Nephron progenitor cell (in vitro differentiated cells): ENCODE results near the gene MSANTD2.

Experiments
- DNase-seq: peaks from one replicate; pipeline ENCODE4 v3.0.0; 2021
- H3K27ac Mint-ChIP-seq: 2 replicates; pipeline ENCODE4 v1.8.0; 2021; ENCODE audit warnings: mild to moderate bottlenecking, moderate library complexity, mixed read lengths
- H3K27me3 Mint-ChIP-seq: 2 replicates; pipeline ENCODE4 v1.8.0; 2021; ENCODE audit warnings: mild to moderate bottlenecking, low read depth, mixed read lengths; ENCODE audit not compliant: poor library complexity
- H3K36me3 Mint-ChIP-seq: 2 replicates; pipeline ENCODE4 v1.8.0; 2021; ENCODE audit warnings: low read depth, mixed read lengths
- H3K4me1 Mint-ChIP-seq: 2 replicates; pipeline ENCODE4 v1.8.0; 2021; ENCODE audit warnings: mixed read lengths
- H3K4me3 Mint-ChIP-seq: 2 replicates; pipeline ENCODE4 v1.8.0; 2021; ENCODE audit warnings: mild to moderate bottlenecking, moderate library complexity, mixed read lengths
- H3K9me3 Mint-ChIP-seq: 2 replicates; pipeline ENCODE4 v1.8.0; 2021; ENCODE audit warnings: mild to moderate bottlenecking, moderate library complexity, mixed read lengths
- CTCF ChIP-seq: fragments of 200-600 bp; sonication (generic); IDR thresholded peaks from 2 replicates; pipeline ENCODE4 v1.5.0; 2021; ENCODE audit warnings: antibody characterized with exemption

Gene MSANTD2

DNA sequence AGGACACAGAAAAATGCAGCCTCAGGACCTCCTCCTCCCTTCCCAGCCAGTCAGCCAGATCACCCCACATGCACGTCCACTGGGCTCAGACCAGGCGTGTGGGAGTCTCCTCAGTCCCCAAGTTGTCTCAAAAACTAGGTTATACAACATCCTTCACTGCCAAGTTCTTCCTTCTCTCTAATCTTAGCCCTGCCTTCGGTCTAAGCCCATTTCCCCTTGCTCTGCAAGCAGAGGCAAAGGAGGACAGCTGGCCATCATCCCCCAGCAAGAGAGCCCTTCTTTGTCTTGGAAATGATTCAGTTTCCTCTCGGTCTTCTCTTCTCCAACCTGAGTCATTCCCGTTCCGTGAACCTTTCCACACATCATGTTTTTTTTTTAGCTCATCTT, 74.5 kb downstream of the MSANTD2 start:
- peaks cover 82% of the 10 kb centered on the region for H3K27me3 Mint-ChIP-seq
- TF ChIP-seq CTCF, result no peak
- peaks cover 41% of the 10 kb centered on the region for H3K4me1 Mint-ChIP-seq
- no peak for DNase-seq
- H3K4me3 Mint-ChIP-seq, result peak overlapping the region; percentile 4
- H3K27ac Mint-ChIP-seq, result no peak overlapping the region
- H3K9me3 Mint-ChIP-seq, result no peaks in the 10 kb centered on the region
- H3K36me3 Mint-ChIP-seq, result no peaks in the 10 kb centered on the region

- no peak for TF ChIP-seq CTCF
- no peak for DNase-seq
- Mint-ChIP-seq H3K4me3 (no peak overlapping the region), H3K27me3 (peaks cover 86% of the 10 kb centered on the region), H3K4me1 (peaks cover 41% of the 10 kb centered on the region), H3K27ac (no peak overlapping the region), H3K9me3 (no peaks in the 10 kb centered on the region), H3K36me3 (no peaks in the 10 kb centered on the region)
Measured at GRCh38 chr11:124724979-124725718, 75.1 kb downstream of the MSANTD2 start.

DNA sequence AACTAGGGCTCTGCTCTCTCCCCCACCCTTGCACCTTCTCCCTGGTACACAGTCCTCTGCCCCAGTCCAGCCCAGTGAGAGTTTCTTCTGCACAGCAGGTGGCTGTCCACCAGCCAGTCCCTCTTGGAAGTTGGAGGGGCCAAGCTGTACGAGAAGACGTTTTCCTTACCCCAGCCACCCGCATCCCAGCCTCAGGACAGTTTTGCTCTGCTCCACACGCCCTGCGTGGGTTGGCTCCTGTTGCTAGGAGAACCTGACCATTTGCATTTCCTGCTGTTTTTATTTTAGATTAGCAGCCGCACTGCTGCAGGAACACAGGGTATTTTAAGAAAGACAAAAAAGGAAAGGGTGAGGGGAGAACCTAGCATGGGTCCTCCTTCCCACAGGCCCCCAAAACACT, 78.0 kb downstream of the MSANTD2 start:
- Mint-ChIP-seq H3K36me3 (no peaks in the 10 kb centered on the region), H3K9me3 (no peaks in the 10 kb centered on the region), H3K27ac (no peak overlapping the region), H3K4me3 (no peak overlapping the region), H3K4me1 (peaks cover 66% of the 10 kb centered on the region), H3K27me3 (peaks cover 96% of the 10 kb centered on the region)
- DNase-seq, result no peak
- TF ChIP-seq CTCF, result no peak

DNA sequence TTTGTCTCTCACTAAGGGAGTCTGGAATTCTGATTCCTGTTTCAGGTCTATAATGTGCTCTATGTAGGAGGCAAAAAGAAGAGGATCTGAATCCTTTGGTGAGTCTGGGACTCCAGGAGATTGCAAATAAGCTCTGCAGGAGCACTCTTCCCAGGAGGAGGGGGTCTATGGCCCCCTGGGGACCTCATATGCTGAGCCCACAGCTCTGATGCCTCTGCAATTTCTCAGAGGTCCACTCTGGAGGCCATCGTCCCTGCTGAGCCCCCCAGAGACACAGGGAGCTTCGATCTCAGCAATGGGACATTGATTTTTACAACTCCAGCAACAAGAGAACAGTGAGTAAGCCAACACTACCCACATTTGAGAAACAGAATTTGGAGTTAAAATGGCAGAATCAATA, 80.7 kb downstream of the MSANTD2 start:
- DNase-seq, result no peak

GRCh38 chr11:124718801-124719200, 81.4 kb downstream of the MSANTD2 start:
- DNase-seq, result no peak
- TF ChIP-seq CTCF, result no peak
- Mint-ChIP-seq H3K27ac (no peak overlapping the region), H3K9me3 (no peaks in the 10 kb centered on the region), H3K27me3 (peaks cover 99% of the 10 kb centered on the region), H3K4me1 (peaks cover 45% of the 10 kb centered on the region), H3K36me3 (no peaks in the 10 kb centered on the region), H3K4me3 (peak overlapping the region; percentile 82)

More for the DNA sequence above, 80.7 kb downstream of the MSANTD2 start:
- no peaks in the 10 kb centered on the region for H3K9me3 Mint-ChIP-seq
- H3K4me1 Mint-ChIP-seq, result peaks cover 49% of the 10 kb centered on the region
- peaks cover 99% of the 10 kb centered on the region for H3K27me3 Mint-ChIP-seq
- no peak overlapping the region for H3K27ac Mint-ChIP-seq
- H3K36me3 Mint-ChIP-seq, result no peaks in the 10 kb centered on the region
- TF ChIP-seq CTCF, result no peak
- H3K4me3 Mint-ChIP-seq, result peak overlapping the region; percentile 82
